ENCODE measurements around the gene PSPN. TPM values are rescaled to one million over a fixed set of nuclear protein-coding genes. Genes with fewer than 3 reads are reported as not detected.

PSPN gene
- total RNA-seq = 0.32 and 0.36 TPM in 2 replicates

DNA sequence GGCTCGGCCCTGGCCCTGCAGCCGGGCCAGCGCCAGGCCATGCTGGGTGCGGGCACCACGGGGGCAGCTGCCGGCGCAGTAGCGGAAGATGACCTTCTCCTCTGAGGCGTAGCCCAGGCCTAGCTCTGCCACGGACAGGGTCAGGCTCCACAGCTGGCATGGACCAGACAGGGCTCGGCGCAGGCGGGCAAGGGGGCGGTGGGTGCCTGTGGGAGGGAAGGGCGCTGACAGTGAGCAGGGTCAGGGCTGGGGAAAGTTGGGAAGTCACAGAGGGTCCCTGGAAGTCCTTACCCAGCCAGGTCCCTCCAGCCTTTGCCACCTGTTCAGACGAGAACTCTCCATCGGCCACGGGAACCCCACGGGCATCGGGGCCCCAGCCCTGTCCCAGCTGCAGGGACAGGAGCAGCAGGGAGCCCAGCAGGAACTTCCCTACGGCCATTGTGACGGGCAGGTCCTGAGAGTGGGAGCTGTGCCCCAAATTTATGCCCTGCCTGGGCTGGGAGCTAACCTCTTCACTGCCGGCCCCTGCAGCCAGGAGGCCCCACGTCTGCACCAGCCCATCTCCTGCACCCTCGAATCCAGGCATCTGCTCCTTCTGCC, at the start of gene PSPN:
PSPN (minus strand) TSS at position 523 of the 600 bp plus-strand sequence; CDS start at position 439, 84 bp downstream.

DNA sequence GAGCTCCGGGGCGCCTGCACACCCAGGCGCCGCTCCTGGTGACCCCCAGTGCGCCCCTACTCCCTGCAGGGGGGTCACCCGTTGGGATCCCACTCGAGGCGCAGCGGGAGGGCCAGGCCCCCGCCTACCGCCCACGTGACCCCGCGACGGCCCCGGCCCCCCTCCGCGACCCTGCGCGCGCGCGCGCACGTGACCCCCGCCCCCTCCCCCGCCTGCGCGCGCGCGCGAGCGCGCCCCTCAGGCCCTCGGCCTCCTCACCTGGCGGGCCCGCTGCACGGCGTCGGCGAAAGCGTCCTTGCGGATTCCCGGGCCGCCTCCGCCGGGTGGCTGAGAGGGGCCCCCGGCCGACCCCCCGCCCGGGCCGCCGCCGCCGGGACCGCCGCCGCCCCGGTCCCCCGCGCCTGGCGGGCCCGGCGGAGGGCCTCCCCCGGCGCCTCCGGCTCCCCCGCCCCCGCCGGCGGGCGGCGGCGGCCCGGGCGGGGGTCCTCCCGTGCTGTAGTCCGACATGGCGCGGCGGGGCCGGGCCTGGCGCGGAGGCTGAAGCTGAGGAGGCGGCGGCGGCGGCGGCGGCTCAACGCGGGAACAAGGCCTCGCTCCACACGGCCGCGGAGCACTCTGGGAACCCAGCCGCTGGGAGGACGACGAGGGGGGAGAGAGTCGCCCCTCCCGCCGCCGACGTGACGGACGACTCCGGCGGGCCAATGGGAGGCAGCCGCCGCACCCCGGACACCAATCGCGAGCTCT, 48.6 kb upstream of the PSPN start, which contains the start of gene KHSRP:
KHSRP (minus strand) TSS at position 617 of the 744 bp plus-strand sequence; CDS start at position 507, 110 bp downstream.

GRCh38 chr19:6393074-6393982, 17.6 kb upstream of the PSPN start, which contains the start of gene GTF2F1:
Gene GTF2F1, minus strand, starts transcription at chr19:6393164. Its CDS starts 169 bp downstream, at chr19:6392995.

DNA sequence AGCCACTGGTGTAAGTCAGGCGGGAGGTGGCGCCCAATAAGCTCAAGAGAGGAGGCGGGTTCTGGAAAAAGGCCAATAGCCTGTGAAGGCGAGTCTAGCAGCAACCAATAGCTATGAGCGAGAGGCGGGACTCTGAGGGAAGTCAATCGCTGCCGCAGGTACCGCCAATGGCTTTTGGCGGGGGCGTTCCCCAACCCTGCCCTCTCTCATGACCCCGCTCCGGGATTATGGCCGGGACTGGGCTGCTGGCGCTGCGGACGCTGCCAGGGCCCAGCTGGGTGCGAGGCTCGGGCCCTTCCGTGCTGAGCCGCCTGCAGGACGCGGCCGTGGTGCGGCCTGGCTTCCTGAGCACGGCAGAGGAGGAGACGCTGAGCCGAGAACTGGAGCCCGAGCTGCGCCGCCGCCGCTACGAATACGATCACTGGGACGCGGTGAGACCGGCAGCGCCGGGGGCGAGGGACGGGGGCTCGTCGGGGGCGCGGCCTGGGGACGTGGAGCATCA, 3.1 kb downstream of the PSPN start, which contains the start of gene ALKBH7:
ALKBH7 (plus strand) TSS at position 201 of the 502 bp plus-strand sequence; CDS start at position 228, 27 bp downstream.

DNA sequence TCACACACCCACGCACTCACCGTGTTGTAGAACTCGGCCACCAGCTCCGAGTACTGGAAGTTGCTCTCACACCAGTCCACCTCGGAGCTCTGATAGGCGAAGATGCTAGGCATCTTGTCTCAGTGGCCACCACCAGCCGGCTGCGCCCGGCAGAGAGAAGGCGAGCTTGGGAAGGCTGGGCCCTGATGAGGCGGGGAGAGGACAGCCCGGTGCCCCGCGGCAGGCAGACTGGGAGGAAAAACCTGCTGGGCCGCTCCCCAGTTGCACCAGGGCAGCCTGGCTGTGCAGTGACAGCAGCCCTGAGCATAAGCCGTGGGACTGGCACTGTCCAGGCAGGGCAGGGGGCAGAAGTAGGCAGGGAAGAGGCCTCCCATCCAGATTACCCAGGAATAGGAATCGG, 42.3 kb downstream of the PSPN start, which contains the start of gene ACER1:
ACER1 (minus strand) TSS at position 174 of the 400 bp plus-strand sequence; CDS start at position 113, 61 bp downstream.

Other genes starting within 250 kb of the PSPN start
- gene ACSBG2, start 240.3 kb downstream of the PSPN start, total RNA-seq = not detected in 2 replicates
- gene MLLT1, start 96.0 kb downstream of the PSPN start, total RNA-seq = 26.7 and 27.2 TPM in 2 replicates
- not detected in 2 replicates for gene ACER1, start 42.3 kb downstream of the PSPN start, total RNA-seq
- 113 and 118 TPM in 2 replicates for gene CLPP, start 14.4 kb downstream of the PSPN start, total RNA-seq
- 78.2 and 83.0 TPM in 2 replicates for gene ALKBH7, start 3.1 kb downstream of the PSPN start, total RNA-seq
- gene GTF2F1, start 17.2 kb upstream of the PSPN start, total RNA-seq = 26.4 and 33.2 TPM in 2 replicates
- 111 and 115 TPM in 2 replicates for gene KHSRP, start 48.9 kb upstream of the PSPN start, total RNA-seq
- gene SLC25A41, start 57.8 kb upstream of the PSPN start, total RNA-seq = not detected in 2 replicates
- 26.7 and 52.0 TPM in 2 replicates for gene SLC25A23, start 83.9 kb upstream of the PSPN start, total RNA-seq
- not detected in 2 replicates for gene CRB3, start 88.3 kb upstream of the PSPN start, total RNA-seq
- gene DENND1C, start 105.9 kb upstream of the PSPN start, total RNA-seq = not detected in 2 replicates
- not detected in 2 replicates for gene TUBB4A, start 126.4 kb upstream of the PSPN start, total RNA-seq
- 0.18 and 2.4 TPM in 2 replicates for gene TNFSF9, start 155.1 kb upstream of the PSPN start, total RNA-seq
- not detected in 2 replicates for gene CD70, start 215.2 kb upstream of the PSPN start, total RNA-seq

Data from cardiac atrium fibroblast (primary cell).